ENCODE measurements around the gene ACSL3. TPM values are rescaled to one million over a fixed set of nuclear protein-coding genes. Genes with fewer than 3 reads are reported as not detected.

ACSL3 gene
- total RNA-seq, 1 donor from 2014 or later = 48.9 TPM

DNA sequence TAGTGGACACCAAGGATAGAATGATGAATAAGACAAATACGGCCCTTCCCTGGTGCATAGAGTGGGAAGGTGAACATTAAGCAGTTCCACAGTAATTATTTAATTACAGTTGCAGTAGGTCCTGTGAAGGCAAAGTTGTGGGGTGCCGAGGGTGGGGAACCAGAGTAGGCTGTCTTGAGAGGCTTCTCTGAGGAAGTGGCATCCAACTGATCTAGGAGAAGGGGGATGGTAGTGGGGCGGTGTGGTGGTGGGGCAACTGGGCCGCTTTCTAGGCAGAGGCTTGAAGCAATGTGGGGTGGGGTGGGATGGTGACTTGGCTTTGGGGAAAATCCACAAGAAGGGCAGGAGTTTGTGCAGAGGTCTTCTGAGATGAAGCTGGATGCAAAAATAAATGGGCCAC, 11.7 kb downstream of the ACSL3 start:
- Histone ChIP-seq H3K27ac (no peak overlapping the region), H3K36me3 (no peaks in the 10 kb centered on the region), H3K9me3 (no peaks in the 10 kb centered on the region), H3K27me3 (no peaks in the 10 kb centered on the region), H3K4me3 (no peak overlapping the region), H3K4me1 (peaks cover 5 to 31% of the 10 kb centered on the region in 2 donors)
- no peak for DNase-seq (ENCODE audit: low spot score in 2 of 2)
- TF ChIP-seq, protein P1, sequence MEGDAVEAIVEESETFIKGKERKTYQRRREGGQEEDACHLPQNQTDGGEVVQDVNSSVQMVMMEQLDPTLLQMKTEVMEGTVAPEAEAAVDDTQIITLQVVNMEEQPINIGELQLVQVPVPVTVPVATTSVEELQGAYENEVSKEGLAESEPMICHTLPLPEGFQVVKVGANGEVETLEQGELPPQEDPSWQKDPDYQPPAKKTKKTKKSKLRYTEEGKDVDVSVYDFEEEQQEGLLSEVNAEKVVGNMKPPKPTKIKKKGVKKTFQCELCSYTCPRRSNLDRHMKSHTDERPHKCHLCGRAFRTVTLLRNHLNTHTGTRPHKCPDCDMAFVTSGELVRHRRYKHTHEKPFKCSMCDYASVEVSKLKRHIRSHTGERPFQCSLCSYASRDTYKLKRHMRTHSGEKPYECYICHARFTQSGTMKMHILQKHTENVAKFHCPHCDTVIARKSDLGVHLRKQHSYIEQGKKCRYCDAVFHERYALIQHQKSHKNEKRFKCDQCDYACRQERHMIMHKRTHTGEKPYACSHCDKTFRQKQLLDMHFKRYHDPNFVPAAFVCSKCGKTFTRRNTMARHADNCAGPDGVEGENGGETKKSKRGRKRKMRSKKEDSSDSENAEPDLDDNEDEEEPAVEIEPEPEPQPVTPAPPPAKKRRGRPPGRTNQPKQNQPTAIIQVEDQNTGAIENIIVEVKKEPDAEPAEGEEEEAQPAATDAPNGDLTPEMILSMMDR (IDR thresholded peaks at IDR 0.05) = no peak
- intact Hi-C loops (cut with DNase I) = no loop called here

DNA sequence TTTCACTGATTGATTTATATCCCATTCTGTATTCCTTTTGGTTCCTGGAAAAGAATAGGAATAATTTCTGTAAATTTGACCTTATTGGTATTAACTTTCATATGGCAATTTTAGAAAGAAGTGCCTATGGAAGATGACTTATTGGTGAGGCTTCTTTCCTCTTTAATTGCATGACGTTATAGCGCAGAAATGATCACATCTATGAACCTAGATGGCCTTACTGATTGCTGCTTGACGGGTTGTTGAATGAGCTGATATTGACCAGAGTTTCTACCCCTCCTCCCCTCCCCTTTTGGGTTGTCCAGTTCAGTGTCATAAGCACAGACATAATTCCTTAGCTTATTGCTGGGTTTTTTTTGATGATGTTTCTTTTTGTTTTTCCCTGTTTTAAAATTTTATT, 14.6 kb downstream of the ACSL3 start:
- Histone ChIP-seq H3K27ac (no peak overlapping the region), H3K27me3 (no peaks in the 10 kb centered on the region), H3K9me3 (no peaks in the 10 kb centered on the region), H3K4me1 (peaks cover 0 to 11% of the 10 kb centered on the region in 2 donors), H3K4me3 (no peak overlapping the region), H3K36me3 (no peaks in the 10 kb centered on the region)
- TF ChIP-seq, protein P1 (IDR thresholded peaks at IDR 0.05) = no peak
- intact Hi-C loops (cut with DNase I) = no loop called here
- no peak for DNase-seq (ENCODE audit: low spot score in 2 of 2)

DNA sequence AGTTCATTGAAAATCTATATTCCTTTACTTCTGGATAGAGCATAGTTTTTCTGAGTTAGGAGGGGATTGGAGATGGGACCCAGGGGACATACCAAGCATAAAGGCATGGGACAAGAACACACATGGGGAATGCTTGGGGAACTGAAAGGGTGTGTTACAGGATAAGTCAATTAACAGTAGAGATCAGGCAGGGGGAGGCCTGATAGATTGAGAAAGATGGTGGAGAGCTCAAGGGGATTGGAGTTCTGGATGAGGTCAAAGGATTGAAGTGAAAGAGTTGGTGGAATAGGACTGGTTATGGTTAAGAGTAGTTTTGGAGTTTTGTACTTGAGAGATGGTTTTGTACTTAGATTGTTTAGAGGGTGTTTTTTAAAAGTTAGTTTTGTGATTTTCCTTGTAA, 16.1 kb downstream of the ACSL3 start:
- no peak overlapping the region for H3K27ac ChIP-seq
- DNase-seq (ENCODE audit: low spot score in 2 of 2) = no peak
- TF ChIP-seq, protein P1 (IDR thresholded peaks at IDR 0.05) = no peak
- no peaks in the 10 kb centered on the region for H3K9me3 ChIP-seq
- intact Hi-C loops (cut with DNase I) = no loop called here
- no peaks in the 10 kb centered on the region for H3K36me3 ChIP-seq
- H3K27me3 ChIP-seq = no peaks in the 10 kb centered on the region
- H3K4me1 ChIP-seq = peaks cover 0 to 4% of the 10 kb centered on the region in 2 donors
- H3K4me3 ChIP-seq = no peak overlapping the region

DNA sequence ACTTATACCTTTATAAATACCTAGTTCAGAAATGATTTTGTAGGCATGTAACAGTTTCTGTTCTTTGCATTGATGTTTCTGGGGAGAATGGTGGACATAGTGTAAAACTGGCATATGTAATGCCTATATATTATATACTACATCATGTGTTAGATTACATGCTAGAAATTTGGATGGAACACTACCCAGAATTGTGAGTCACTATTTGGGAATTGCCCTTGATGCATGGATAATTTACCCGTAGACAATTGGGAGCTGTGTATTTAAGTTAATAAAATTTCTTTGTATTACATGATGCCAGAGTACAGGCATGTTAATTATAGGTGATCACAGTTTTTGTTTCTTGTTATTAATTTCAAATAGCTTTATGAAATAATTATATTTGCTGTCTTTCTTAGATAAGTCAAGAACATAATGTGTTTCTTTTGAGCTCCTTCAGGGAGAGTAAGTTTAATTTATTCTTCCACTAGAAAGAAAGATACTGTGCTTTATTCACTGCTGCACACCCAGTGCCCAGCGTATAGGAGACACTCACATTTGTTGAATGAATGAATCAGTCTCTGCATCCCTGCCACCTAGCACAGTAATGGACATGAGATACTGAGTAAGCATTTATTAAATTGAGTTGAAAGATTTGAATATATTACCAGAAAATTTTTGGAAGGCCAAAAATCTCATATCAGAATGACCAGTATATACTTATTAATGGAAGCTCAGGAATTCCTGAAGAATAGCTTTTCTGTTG, 16.9 kb downstream of the ACSL3 start:
- Histone ChIP-seq H3K4me1 (peaks cover 0 to 4% of the 10 kb centered on the region in 2 donors), H3K9me3 (no peaks in the 10 kb centered on the region), H3K27me3 (no peaks in the 10 kb centered on the region), H3K27ac (no peak overlapping the region), H3K4me3 (no peak overlapping the region), H3K36me3 (no peaks in the 10 kb centered on the region)
- no peak for DNase-seq (ENCODE audit: low spot score in 2 of 2)
- TF ChIP-seq, protein P1 (IDR thresholded peaks at IDR 0.05) = no peak
- intact Hi-C loops (cut with DNase I) = no loop called here

DNA sequence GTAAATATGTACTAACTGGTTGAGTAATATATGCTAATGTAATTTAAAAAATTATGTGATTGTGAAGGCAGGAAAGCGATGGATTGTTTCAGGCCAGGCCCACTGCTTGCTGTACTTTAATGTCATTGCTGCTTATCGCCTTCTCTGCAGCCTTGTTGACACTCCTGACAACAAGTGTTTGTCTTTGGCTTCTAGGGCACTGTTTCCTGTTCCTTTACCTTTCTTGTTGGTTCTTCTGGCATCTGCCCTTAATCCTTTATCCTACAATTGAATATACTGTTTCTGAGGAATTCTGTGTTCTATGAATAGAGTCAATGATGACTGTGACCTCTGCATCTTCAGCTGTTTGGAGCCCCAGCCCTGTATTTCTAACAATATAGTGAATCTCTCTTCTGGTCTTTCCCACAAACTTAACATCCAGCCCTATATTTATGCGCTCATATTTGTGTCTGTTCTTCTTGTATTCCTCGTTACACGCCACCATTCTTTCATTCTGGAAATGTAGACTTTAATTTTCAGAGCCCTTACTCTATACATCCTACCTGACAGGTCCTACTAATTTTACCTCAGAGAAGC, 17.6 kb downstream of the ACSL3 start:
- Histone ChIP-seq H3K4me1 (peaks cover 3 to 9% of the 10 kb centered on the region in 2 donors), H3K27ac (no peak overlapping the region), H3K27me3 (no peaks in the 10 kb centered on the region), H3K36me3 (no peaks in the 10 kb centered on the region), H3K9me3 (no peaks in the 10 kb centered on the region), H3K4me3 (no peak overlapping the region)
- intact Hi-C loops (cut with DNase I) = no loop called here
- TF ChIP-seq, protein P1 (IDR thresholded peaks at IDR 0.05) = no peak
- DNase-seq (ENCODE audit: low spot score in 2 of 2) = no peak

All from ascending aorta (tissue), 2 donors.